Gastroesophageal sphincter (tissue), 4 donors: Measurements from ENCODE around the gene TMEM138. TPM values are rescaled to one million over a fixed set of nuclear protein-coding genes. Genes with fewer than 3 reads are reported as not detected.
A peak's percentile ranks its signal among the peaks of the same experiment; 100 is the strongest.

ENCODE experiments used
- ATAC-seq: fragments of 150-250 bp; one replicate; pipeline ENCODE4 v1.9.1; 2016; ENCODE audit warnings: mild to moderate bottlenecking, moderate library complexity
- H3K27ac ChIP-seq, 4 donors: fragments of 200-600 bp; sonication (generic) in 3 of 4; 1 replicate in 3 of 4; 2 replicates in 1 of 4; pipeline ENCODE4 v1.5.1; 2016 to 2019
- H3K27me3 ChIP-seq: fragments of 200-600 bp; sonication (generic); one replicate; pipeline ENCODE4 v1.5.1; 2019
- H3K36me3 ChIP-seq, 2 donors: fragments of 200-600 bp; sonication (generic); one replicate each; pipeline ENCODE4 v1.5.1; 2019; ENCODE audit warnings: control low read depth in 1 of 2
- H3K4me1 ChIP-seq, 3 donors: fragments of 200-600 bp; sonication (generic); 1 replicate in 2 of 3; 2 replicates in 1 of 3; pipeline ENCODE4 v1.5.1; 2016 to 2019; ENCODE audit warnings: control low read depth in 2 of 3
- H3K4me3 ChIP-seq, 2 donors: fragments of 200-600 bp; sonication (generic); one replicate each; pipeline ENCODE4 v1.5.1; 2019; ENCODE audit warnings: mild to moderate bottlenecking in 1 of 2, moderate library complexity in 1 of 2
- H3K9me3 ChIP-seq, 3 donors: fragments of 200-600 bp; sonication (generic); one replicate each; pipeline ENCODE4 v1.5.1; 2017 to 2019; ENCODE audit warnings: control low read depth in 2 of 3
- EP300 ChIP-seq: sonication (generic); formaldehyde crosslinking; IDR thresholded peaks from one replicate; pipeline ENCODE4 v1.6.1; 2017; ENCODE audit warnings: antibody characterized with exemption, mild to moderate bottlenecking
- POLR2A ChIP-seq, 2 donors: fragments of 450-650 bp; IDR thresholded peaks; one replicate each; pipeline ENCODE4 v1.6.1; 2017; ENCODE audit warnings: antibody characterized with exemption in 2 of 2, mild to moderate bottlenecking in 2 of 2, moderate library complexity in 1 of 2
- POLR2AphosphoS5 ChIP-seq: sonication (generic); formaldehyde crosslinking; IDR thresholded peaks from one replicate; pipeline ENCODE4 v1.6.1; 2017; ENCODE audit warnings: antibody characterized with exemption
- WGBS, 2 donors: methylation state at CpG; one replicate each; pipeline ENCODE4 v1.1.5; 2018; ENCODE audit warnings: low coverage in 1 of 2; 5-methylcytosine and 5-hydroxymethylcytosine counted together
- total RNA-seq, 4 donors: library from RNA; depleted of rRNA; stranded (reverse); fragments of >200 nt; gene quantifications; one replicate each; pipeline ENCODE4 v1.1.0, GENCODE V29; 2016
- TF ChIP-seq, protein P1 (sequence below), 4 experiments: fragments of 200-600 bp in 2 of 4; fragments of 450-650 bp in 2 of 4; sonication (generic) in 1 of 4; IDR thresholded peaks; one replicate each; pipeline ENCODE4 v1.5.1; 2017 to 2019; ENCODE audit warnings: antibody characterized with exemption in 4 of 4, mild to moderate bottlenecking in 2 of 4, moderate library complexity in 2 of 4

Gene TMEM138
- total RNA-seq, 4 donors from 2014 or later, result 18.3 to 37.0 (median 21.7) TPM

DNA sequence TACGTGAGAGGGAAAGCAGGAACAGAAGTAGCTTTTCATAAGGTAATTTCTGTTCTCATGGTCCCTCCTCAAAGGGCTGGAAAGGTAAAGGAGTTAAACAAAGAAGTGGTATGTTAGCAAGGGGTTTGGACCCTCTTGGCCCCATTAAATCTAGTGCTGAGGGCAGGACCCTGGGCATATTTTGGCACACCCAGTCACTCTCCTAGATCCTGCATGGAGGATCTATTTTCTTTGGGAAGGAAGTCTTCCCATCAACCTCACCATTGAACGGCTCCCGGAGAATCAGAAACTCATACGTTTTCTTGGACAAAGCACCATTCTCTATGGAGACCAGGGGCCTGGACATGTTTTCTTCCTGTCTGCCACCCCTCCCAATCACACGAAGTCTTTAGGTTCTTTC, 41.9 kb downstream of the TMEM138 start:
- peaks cover 0 to 87% of the 10 kb centered on the region in 2 donors for H3K36me3 ChIP-seq
- H3K4me1 ChIP-seq, result no peaks in the 10 kb centered on the region
- ATAC-seq, result no peak
- no peaks in the 10 kb centered on the region for H3K27me3 ChIP-seq
- H3K9me3 ChIP-seq, result no peaks in the 10 kb centered on the region
- 47% methylated on average over 2 of the region's 5 CpGs; no CpG with 5 or more reads in 1 of the 2 donors for WGBS, 2 donors
- peak overlapping the region in 3 of 4 donors; percentile 0 to 12 (median 11) for H3K27ac ChIP-seq
- H3K4me3 ChIP-seq, result no peak overlapping the region
- TF ChIP-seq POLR2A (IDR thresholded peaks at IDR 0.05), result no peak
- TF ChIP-seq EP300, result no peak
- TF ChIP-seq POLR2AphosphoS5, result no peak

DNA sequence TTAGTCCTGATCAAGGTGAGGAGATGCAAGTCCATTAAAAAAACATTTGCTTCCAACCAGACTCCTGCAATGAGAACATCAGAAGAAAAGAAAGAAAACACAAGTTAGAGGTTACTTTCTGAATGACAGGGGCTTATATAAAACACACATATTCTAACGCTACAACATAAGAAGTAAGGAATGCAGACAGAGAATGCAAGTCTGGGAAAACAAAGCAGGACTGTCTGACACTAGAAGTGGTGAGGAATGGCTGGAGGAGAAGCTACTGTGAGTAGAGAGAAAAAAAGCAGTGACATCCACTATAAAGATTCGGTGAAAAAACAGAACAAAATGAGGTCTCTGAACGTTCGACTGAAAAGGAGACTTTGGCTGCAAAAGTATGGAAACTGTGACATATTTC, 42.5 kb downstream of the TMEM138 start:
- TF ChIP-seq EP300 (no peak), POLR2A (IDR thresholded peaks at IDR 0.05) (no peak), POLR2AphosphoS5 (no peak)
- TF ChIP-seq, protein P1, sequence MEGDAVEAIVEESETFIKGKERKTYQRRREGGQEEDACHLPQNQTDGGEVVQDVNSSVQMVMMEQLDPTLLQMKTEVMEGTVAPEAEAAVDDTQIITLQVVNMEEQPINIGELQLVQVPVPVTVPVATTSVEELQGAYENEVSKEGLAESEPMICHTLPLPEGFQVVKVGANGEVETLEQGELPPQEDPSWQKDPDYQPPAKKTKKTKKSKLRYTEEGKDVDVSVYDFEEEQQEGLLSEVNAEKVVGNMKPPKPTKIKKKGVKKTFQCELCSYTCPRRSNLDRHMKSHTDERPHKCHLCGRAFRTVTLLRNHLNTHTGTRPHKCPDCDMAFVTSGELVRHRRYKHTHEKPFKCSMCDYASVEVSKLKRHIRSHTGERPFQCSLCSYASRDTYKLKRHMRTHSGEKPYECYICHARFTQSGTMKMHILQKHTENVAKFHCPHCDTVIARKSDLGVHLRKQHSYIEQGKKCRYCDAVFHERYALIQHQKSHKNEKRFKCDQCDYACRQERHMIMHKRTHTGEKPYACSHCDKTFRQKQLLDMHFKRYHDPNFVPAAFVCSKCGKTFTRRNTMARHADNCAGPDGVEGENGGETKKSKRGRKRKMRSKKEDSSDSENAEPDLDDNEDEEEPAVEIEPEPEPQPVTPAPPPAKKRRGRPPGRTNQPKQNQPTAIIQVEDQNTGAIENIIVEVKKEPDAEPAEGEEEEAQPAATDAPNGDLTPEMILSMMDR (IDR thresholded peaks at IDR 0.05), result no peak
- Histone ChIP-seq H3K4me3 (no peak overlapping the region), H3K27ac (peak overlapping the region in 3 of 4 donors; percentile 11 to 37 (median 12)), H3K4me1 (no peaks in the 10 kb centered on the region), H3K9me3 (no peaks in the 10 kb centered on the region), H3K36me3 (peaks cover 0 to 88% of the 10 kb centered on the region in 2 donors), H3K27me3 (no peaks in the 10 kb centered on the region)
- no peak for ATAC-seq
- 54 to 68% methylated on average over 4 of the region's 4 CpGs for WGBS, 2 donors

DNA sequence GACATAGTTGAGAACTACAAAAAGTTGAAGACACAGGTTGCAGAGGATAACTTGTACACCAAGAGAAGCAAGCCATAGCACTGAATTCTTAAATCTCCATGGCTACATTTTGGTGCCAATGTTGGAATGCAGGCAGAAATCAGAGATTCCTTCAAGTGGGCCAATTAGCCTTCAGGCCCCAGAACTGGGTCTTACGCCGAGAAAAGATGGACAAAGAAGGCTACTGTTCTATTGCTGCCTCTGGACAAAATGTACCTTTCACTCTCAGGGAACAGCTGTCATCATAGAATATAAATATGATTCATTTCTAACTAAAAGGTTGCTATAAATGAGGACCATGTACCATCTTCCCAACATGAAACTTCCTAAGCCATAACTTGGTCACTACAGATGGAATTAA, 43.9 kb downstream of the TMEM138 start:
- no peak for ATAC-seq
- Histone ChIP-seq H3K27me3 (no peaks in the 10 kb centered on the region), H3K27ac (peak overlapping the region in 1 of 4 donors; percentile 48), H3K4me1 (no peaks in the 10 kb centered on the region), H3K4me3 (no peak overlapping the region), H3K36me3 (peaks cover 0 to 97% of the 10 kb centered on the region in 2 donors), H3K9me3 (no peaks in the 10 kb centered on the region)
- TF ChIP-seq POLR2AphosphoS5, result no peak
- TF ChIP-seq EP300, result no peak
- TF ChIP-seq POLR2A (IDR thresholded peaks at IDR 0.05), result no peak
- TF ChIP-seq, protein P1 (IDR thresholded peaks at IDR 0.05), result no peak
- WGBS, 2 donors, result 85 to 96% methylated on average over 2 of the region's 2 CpGs

DNA sequence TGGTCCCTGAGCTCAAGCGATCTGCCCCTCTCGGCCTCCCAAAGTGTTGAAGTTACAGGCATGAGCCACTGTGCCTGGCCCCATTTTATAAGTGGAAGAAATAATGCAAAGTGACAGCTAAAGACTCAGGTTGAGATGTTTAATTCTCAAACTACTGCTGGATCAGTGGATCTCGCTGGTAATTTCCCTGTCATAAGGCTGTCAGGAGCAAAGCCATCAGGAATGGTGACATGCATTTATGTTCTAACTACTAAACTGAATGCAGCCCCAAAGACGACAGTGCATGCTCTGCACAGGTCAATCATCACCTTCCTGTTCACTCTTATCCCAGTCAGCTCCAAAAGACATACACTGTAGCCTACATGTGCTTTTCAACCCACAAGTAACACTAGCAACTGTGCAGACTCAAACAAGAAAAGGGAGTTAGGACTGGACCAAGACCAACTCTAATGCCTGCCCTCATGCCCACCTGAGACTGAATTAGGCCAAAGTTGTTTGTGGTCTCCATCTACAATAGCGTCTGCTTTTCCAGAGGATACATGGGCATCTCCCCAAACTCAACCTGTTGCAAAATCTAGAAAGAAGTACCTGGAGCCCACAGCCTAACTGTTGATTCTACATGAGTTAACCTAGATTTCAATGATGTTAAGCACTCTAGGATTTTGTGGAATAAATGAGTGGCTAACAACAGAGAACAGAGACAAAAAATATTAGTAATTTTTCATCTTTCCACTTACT, 45.0 kb downstream of the TMEM138 start:
- no peak overlapping the region for H3K4me3 ChIP-seq
- TF ChIP-seq POLR2A (IDR thresholded peaks at IDR 0.05) (no peak), POLR2AphosphoS5 (no peak), EP300 (no peak)
- TF ChIP-seq, protein P1 (IDR thresholded peaks at IDR 0.05), result no peak
- ATAC-seq, result no peak
- no peaks in the 10 kb centered on the region for H3K27me3 ChIP-seq
- peaks cover 0 to 100% of the 10 kb centered on the region in 2 donors for H3K36me3 ChIP-seq
- peak overlapping the region in 1 of 4 donors; percentile 20 for H3K27ac ChIP-seq
- no peaks in the 10 kb centered on the region for H3K4me1 ChIP-seq
- 88 to 89% methylated on average over 4 to 5 of the region's 5 CpGs for WGBS, 2 donors
- no peaks in the 10 kb centered on the region for H3K9me3 ChIP-seq

DNA sequence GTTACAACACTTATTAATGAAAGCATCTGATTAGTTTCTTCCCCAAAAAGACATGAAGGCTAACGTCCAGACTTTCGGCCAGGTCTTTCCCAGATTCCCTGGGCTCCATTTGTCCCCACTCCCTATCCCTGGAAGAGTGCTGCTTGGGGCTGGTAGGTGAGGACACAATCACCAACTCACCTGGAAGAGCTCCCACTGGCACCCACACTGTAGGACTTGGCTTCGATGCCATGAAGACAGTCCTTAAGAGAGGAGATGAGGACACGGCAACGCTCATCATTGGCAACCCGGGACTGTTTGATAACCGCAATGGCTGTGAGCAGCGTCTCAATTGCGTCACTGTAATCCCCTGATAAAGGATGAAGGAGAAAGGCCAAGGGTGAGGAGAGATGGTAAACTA, 49.4 kb downstream of the TMEM138 start:
- H3K4me1 ChIP-seq, result no peaks in the 10 kb centered on the region
- 82 to 87% methylated on average over 5 to 8 of the region's 9 CpGs for WGBS, 2 donors
- H3K36me3 ChIP-seq, result peaks cover 0 to 100% of the 10 kb centered on the region in 2 donors
- no peak overlapping the region for H3K27ac ChIP-seq
- TF ChIP-seq, protein P1 (IDR thresholded peaks at IDR 0.05), result no peak
- TF ChIP-seq EP300 (no peak), POLR2A (IDR thresholded peaks at IDR 0.05) (no peak), POLR2AphosphoS5 (no peak)
- no peak overlapping the region for H3K4me3 ChIP-seq
- H3K9me3 ChIP-seq, result no peaks in the 10 kb centered on the region
- ATAC-seq, result no peak
- no peaks in the 10 kb centered on the region for H3K27me3 ChIP-seq
